ENCODE results near the gene TMPRSS11B.
"Not testable (repeated sequence)": the region's sequence is repeated elsewhere in the genome, so short reads cannot be mapped to it uniquely, and the experiment has no call there.

Gene TMPRSS11B

GRCh38 chr4:68216501-68216900 lies 29.0 kb downstream of the TMPRSS11B start:
- no peak for DNase-seq

GRCh38 chr4:68209003-68209402 lies 36.5 kb downstream of the TMPRSS11B start:
- no peak for DNase-seq

DNA sequence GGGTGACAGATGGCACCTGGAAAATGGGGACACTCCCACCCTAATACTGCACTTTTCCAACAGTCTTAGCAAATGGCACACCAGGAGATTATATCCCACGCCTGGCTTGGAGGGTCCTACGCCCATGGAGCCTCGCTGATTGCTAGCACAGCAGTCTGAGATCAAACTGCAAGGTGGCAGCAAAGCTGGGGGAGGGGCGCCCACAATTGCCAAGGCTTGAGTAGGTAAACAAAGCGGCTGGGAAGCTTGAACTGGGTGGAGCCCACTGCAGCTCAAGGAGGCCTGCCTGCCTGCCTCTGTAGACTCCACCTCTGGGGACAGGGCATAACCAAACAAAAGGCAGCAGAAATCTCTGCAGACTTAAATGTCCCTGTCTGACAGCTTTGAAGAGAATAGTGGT lies 51.2 kb downstream of the TMPRSS11B start:
- not testable (repeated sequence) for DNase-seq

DNA sequence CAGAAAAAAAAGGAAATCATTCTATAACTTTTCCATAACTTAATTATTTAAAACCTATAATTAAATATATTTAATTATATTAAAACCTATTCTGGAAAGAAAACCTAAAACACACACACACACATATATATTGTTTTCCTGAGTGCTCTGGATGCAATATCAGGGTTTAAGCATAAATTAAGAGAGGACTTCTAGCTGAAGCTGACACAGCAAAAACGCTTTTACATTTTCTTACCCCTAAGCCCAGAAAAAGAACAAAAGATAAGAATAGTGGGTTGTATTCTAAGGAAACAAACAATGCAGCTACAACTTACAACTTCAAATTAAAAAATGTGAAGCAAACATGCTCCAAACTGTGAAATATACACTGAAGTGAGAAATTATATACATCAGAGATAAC lies 52.3 kb downstream of the TMPRSS11B start:
- DNase-seq, result no peak

DNA sequence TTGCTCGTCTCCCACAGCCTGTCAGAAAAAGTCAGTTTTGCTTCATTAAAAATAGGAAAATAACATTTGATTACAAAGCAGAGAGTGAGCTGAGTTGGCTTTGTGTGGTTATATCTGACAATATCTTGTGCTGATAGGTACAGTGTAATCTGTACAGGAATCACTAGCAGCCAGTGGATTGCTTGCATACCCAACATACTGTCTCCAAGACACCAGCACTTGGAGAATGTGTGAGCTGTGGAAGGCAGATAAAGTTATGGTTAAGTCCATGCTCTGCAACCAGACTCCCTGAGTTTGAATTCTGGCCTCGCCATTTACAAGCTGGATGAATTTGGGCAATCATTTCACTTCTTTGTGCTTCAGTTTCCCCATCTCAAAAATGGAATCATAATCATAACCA lies 58.3 kb downstream of the TMPRSS11B start:
- no peak for DNase-seq

DNA sequence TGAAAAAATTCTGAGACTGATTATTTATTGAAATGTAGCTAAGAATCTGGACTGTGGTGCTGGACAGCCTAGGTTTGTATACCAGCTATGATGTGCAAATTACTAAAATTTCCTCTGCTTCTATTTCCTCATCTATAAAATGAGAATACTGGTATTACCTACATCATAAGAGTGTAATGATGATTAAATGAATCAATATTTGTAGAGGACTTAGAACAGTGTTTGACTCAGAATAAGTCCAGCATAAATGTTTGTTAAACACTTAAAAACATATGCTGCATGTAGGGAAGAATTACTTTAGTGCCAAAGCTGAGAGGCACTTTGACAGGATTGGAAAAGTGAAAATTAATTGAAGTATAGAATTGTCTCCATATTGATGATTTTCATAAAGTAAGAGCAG lies 60.6 kb downstream of the TMPRSS11B start:
- no peak for DNase-seq

GRCh38 chr4:68183417-68183816 lies 62.1 kb downstream of the TMPRSS11B start:
- DNase-seq, result no peak

DNA sequence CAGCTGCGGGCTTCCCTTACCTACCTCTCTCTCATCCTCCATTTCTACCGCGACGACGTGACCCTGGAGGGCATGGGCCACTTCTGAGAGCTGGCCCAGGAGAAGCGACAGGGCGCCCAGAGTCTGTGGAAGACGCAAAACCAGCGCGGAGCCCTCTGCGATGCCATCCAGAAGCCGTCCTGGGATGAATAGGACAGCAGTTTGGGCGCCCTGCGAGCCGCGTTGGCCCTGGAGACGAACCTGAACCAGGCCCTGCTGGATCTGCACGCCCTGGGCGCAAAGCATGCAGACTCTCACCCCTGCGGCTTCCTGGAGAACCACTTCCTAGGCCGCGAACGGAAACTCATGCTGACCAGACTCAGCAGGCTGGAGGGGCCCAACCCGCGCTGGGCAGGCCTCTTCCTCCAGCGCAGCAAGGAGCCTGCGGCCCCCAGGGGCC lies 63.1 kb downstream of the TMPRSS11B start:
- DNase-seq, result no peak

GRCh38 chr4:68180849-68181526 lies 64.5 kb downstream of the TMPRSS11B start:
- DNase-seq, result no peak

DNA sequence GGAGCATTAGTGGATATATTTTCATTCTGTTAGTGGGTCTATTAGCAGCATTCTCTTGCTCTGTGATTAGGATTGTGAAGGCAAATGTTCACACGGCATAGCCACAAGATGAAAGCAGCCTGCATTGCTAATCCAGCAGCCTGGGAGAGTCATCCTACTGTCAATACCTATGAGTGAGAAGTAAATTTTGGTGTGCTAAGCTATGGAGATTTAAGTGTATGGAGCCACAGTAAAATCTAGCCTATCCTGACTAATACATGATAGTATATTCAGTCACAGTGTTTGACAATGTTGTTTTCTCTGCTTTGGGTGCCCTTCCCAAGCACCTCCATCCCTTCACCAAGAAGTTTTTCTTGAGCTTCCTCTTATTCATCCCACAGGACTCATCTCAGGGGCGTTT lies 68.6 kb downstream of the TMPRSS11B start:
- DNase-seq, result no peak
